Vagina (tissue), 2 donors: ENCODE measurements around the gene ADGRL3.

ENCODE experiments used
- CTCF ChIP-seq, 3 experiments: fragments of 450-650 bp in 2 of 3; fragments of 200-600 bp in 1 of 3; sonication (generic) in 1 of 3; IDR thresholded peaks; one replicate each; pipeline ENCODE4 v1.5.1; 2017 to 2019; ENCODE audit warnings: antibody characterized with exemption in 3 of 3, mild to moderate bottlenecking in 2 of 3, moderate library complexity in 2 of 3
- POLR2A ChIP-seq, 2 donors: fragments of 450-650 bp; IDR thresholded peaks; one replicate each; pipeline ENCODE4 v1.6.1; 2017; ENCODE audit warnings: antibody characterized with exemption in 2 of 2, mild to moderate bottlenecking in 2 of 2, moderate library complexity in 2 of 2
- POLR2AphosphoS5 ChIP-seq, 2 donors: sonication (generic); formaldehyde crosslinking; IDR thresholded peaks; one replicate each; pipeline ENCODE4 v1.9.0; 2017; ENCODE audit warnings: antibody characterized with exemption in 2 of 2, mild to moderate bottlenecking in 2 of 2, low read depth in 1 of 2; ENCODE audit not compliant: insufficient read depth in 1 of 2

- no peak for TF ChIP-seq POLR2A (IDR thresholded peaks at IDR 0.05)
- no peak for TF ChIP-seq POLR2AphosphoS5 (IDR thresholded peaks at IDR 0.05; ENCODE audit: insufficient read depth in 1 of 2, low read depth in 1 of 2)
- TF ChIP-seq CTCF (IDR thresholded peaks at IDR 0.05) = no peak
These were observed 360.9 kb downstream of the ADGRL3 start for GRCh38 chr4:61561028-61561427.
